ENCODE data around the gene RCE1.

Gene RCE1

DNA sequence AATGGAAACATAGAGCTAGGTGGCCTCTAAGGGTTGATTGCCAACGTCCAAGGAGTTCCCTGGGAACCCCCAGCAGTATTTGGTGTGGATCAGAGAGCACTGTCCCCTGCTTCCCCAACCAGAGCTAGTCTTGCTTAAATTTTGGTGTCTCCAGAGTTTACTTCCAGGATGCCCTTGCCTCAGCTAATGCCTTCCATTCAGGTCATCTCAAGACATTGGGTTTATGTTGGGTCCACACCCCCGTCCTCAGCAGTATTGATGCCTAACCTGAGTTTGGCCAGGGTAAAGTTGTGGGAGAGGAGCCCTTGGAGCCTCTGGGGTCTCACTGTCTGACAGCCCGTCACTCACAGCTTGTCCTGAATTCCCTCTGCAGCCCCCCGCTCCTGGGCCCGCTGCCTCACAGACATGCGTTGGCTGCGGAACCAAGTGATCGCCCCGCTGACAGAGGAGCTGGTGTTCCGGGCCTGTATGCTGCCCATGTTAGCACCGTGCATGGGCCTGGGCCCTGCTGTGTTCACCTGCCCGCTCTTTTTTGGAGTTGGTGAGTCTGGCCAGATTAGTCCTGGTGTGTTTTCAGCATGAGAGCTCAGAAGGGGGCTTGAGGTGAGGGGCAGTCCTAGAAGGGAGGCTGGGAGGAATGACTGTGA lies 1.4 kb downstream of the RCE1 start:
- DNase-seq (ENCODE audit: low read depth in 2 of 2, low spot score in 1 of 2), result no peak

DNA sequence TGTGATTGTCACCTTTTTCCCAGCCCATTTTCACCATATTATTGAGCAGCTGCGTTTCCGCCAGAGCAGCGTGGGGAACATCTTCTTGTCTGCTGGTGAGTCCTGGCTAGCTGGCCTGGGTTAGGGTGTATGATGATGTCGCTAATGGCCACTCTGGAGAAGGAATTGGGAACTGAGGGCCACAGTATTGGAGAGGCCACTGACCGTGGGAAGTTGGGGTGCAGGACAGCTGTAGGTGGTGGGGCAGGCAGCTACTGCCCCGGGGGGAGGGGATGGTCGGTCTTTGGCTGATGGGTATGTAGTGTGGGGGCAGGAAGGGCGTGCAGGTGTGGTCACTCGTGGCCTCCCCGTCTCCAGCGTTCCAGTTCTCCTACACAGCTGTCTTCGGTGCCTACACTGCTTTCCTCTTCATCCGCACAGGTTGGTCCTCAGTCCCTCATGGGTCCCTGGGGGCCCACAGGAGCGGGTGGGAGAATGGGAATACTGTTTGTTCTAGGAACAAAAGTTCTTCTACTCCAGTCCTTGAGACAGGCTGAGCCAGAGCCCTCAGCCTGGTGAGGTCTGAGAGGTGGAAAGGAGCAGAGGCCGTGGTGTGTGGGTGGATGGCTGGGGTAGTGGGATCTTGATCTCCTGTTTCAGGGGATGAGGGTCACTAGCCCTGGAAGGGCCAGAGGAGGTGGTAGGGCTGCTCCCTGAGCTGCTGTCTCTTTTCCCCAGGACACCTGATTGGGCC lies 2.1 kb downstream of the RCE1 start:
- DNase-seq (ENCODE audit: low read depth in 2 of 2, low spot score in 1 of 2), result no peak

GRCh38 chr11:66845876-66846212 lies 2.6 kb downstream of the RCE1 start:
- DNase-seq (ENCODE audit: low read depth in 2 of 2, low spot score in 1 of 2), result no peak

GRCh38 chr11:66846671-66847091 lies 3.4 kb downstream of the RCE1 start:
- DNase-seq (ENCODE audit: low read depth in 2 of 2, low spot score in 1 of 2), result no peak

GRCh38 chr11:66847461-66848232 lies 4.4 kb downstream of the RCE1 start:
- DNase-seq (ENCODE audit: low read depth in 2 of 2, low spot score in 1 of 2), result no peak

DNA sequence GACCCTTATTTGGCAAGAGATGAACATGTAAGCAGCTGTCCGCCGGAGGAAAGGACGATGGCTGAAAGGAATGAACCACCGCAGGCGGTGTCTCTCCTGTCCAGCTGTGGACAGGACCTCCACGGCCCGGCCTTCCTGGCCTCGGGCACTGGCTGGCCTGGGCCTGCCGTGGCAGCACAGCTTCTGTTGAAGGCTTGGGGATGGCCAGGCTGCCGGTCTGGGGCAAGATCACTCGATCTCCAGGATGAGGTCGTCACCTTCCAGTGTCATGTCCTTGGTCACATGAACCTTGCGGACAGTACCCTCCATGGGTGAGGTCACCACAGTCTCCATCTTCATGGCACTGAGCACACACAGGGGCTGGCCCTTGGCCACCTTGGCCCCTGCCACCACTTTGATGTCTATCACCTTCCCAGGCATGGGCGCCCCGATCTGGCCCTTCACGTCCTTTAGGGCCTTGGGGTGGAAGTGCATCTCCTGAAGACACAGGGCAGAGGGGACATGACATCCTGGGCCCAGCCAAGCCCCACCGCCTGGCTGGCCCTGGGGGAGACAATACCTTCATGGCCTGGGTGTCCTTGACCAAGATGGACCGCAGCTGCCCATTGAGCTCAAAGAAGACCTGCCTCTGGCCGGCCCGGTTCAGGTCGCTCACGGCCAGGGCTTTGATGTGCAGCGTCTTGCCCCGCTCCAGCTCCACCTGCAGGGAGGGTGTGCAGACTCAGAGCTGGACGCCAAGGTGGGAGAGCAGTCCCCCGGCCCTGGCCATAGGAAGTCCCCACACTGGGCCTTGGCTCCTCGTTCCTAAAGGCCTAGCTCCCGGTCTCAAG lies 5.6 kb downstream of the RCE1 start:
- DNase-seq (ENCODE audit: low read depth in 2 of 2, low spot score in 1 of 2), result no peak

DNA sequence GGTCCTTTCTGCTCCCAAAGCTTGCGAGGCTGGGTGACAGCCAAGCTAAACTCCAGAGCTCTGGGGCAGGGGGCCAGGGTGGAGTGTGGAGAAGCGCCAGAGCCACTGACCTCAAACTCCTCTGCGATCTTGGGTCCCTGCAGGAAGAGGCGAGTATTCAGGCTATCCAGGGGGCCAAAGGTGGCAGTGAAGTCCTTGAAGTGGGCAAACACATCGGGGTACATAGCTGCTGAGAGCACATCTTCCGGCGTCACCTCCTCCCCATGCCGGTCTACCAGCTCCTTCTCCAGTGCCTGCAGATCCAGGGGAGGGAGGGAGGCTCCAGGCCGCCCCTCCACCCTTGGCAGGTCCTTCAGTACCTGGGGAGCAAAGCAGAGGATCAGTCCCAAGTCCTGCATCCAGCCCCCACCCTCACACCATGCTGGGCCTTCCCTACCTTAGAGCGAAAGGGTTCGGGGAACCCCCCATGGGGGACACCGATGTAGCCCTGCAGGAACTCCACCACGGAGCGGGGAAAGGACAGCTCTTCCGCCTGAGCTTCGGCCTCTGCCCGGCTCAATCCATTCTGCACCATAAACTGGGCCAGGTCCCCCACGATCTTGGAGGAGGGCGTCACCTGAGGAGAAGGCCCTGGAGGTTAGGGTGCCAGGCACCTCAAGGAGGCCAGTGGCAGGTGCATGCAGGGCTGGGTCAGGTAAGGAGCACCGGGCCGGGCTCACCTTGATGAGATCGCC lies 6.4 kb downstream of the RCE1 start:
- no peak for DNase-seq (ENCODE audit: low read depth in 2 of 2, low spot score in 1 of 2)

- DNase-seq (ENCODE audit: low read depth in 2 of 2, low spot score in 1 of 2), result no peak
Observed at GRCh38 chr11:66850235-66850587, 7.0 kb downstream of the RCE1 start.

GRCh38 chr11:66850588-66851238 lies 7.5 kb downstream of the RCE1 start:
- DNase-seq (ENCODE audit: low read depth in 2 of 2, low spot score in 1 of 2), result no peak

DNA sequence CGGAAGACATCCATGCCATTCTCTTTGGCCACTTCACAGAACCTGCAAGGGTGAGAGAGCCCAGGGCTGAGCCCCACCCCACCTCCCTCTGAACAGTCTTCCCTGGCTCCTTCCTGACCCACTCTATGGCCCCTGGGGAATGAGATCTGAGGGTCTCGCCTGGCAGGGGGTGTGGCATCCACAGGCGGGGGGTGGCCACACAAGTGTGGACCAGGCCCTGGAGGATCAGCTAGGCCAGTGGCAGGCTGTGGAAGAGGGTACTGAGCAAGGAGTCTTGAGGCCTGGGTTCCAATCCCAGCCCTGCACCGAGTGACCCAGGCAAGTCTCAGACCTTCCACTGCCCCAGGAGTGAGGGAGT lies 8.0 kb downstream of the RCE1 start:
- DNase-seq (ENCODE audit: low read depth in 2 of 2, low spot score in 1 of 2), result no peak

DNA sequence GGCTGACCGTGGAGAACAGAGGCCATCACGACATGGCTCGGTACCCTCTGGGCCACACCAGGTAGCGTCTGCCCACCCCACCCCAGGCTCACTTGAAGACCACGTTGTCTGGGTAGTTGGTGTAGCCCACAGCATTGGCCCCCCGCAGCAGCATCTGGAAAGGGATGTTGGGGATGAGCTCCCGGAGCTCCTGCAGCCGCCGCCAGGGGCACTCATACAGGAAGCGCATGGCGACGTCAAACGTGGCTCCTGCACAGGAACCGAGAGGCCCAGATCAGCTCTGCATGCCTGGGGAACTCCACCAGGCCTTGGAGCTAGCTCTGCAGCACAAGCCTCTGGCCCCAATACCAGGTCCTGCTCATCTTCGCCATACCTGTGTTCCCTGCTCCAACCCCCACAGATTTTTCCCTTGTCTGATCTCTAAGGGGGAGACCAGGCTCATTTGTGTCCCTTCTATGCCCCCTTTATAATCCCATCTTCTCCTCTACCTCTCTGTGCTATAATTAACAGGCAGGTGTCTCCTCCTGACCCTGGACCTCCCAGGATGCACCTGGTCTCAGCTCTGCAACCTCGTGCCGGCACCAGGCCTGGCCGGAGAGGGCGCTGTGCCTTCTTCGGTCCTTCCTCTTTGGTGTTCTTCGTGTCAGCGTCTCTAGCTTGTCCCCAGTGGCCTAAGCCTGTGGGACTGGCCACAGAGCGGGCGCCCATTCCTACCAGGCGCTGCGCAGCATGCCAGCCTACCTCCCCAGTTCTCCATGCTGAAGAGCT lies 8.6 kb downstream of the RCE1 start:
- no peak for DNase-seq (ENCODE audit: low read depth in 2 of 2, low spot score in 1 of 2)

- DNase-seq (ENCODE audit: low read depth in 2 of 2, low spot score in 1 of 2), result no peak
Observed at GRCh38 chr11:66852466-66853241, 9.4 kb downstream of the RCE1 start.

- DNase-seq (ENCODE audit: low read depth in 2 of 2, low spot score in 1 of 2), result no peak
Observed at GRCh38 chr11:66853242-66854229, 10.3 kb downstream of the RCE1 start.

DNA sequence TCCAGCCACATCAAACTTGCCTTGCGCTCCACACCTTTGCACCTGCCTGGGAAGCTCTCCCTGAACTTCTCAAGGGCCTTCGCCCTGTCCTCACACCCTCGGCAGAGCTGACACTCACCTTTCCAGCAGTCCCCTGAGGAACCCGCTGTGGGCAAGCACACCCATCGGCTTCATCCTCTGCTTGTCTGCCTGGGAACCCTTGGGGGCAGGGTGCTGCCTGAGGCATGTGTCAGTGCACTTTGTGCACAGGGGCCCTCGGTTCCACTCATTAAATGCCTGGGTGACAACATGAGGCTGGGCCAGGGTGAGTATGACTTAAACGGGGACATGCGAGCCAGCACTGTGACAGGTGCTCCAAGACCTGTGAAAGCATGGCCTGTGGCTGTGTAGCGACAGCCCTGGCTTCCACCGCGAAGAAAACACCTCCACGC lies 11.0 kb downstream of the RCE1 start:
- DNase-seq (ENCODE audit: low read depth in 2 of 2, low spot score in 1 of 2), result no peak

GRCh38 chr11:66854729-66855211 lies 11.5 kb downstream of the RCE1 start:
- DNase-seq (ENCODE audit: low read depth in 2 of 2, low spot score in 1 of 2), result no peak

DNA sequence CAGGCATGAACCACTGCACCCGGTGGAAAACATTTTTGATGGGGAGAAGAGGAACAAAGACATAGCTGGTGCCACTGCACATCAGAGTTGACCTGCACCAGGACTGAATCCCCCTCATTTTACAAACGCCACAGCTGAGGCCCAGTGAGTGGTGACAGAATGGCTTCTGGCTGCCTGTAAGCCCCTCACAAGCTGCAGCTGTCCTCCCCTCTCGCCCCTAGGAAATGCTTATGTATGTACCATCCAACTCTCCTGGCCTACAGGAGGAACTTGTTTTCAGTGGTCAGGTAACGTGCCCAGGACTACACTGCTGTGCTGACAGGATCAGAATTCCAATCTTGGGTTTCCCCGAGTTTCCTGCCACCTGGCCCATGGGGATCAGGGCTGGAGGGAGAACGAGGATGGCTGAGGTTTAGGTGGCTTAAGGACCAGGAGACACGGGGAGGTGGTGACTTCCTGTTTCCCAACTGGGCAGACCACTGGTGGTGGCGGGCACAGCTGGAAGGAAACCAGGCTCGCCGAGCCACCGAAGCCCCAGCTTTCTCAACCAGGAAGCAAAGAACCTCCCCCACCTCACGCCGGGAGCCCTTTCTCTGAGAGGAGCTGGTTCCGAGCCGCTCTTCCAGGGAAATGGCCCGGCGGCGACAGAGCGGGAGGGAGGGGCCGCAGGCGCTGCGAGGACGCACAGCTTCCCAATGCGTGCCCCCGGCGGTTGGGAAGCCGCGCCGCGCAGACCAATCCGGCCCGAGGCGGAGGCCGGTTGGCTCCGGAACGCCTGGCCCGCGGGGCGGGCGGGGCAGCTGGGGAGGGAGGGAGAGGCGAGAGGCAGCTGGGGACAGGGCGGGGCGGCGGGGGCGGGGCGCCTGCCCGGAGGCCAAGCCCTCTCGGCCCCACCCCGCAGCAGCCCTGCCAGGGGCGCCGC lies 12.6 kb downstream of the RCE1 start:
- peak; percentile 37 to 60 for DNase-seq (ENCODE audit: low read depth in 2 of 2, low spot score in 1 of 2)
